ENCODE data around the gene ANKRD13B. TPM values are rescaled to one million over a fixed set of nuclear protein-coding genes. Genes with fewer than 3 reads are reported as not detected.
A peak's percentile ranks its signal among the peaks of the same experiment; 100 is the strongest.

ANKRD13B gene
- total RNA-seq, 1 experiment from 2014 or later: 45.5 TPM

DNA sequence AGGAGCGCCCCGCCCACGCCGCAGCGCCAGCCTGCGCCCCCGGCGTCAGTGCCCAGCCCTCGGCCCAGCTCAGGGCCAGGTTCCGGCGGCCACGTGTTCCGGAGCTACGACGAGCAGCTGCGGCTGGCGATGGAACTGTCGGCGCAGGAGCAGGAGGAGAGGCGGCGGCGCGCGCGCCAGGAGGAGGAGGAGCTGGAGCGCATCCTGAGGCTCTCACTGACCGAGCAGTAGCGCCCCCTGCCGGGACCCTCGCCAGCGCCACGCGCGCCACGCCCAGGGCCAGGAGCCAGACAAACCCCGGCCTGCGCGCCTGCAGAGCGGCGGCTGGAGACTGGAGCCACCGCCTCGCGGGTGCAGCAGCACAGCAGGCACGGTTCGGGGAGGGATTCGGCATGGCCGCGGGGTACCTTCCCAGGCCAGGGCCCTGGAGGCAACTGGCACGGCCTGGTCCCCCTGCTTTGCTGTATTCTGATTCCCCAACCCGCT is 20.5 kb downstream of the ANKRD13B start (continued):
- TF ChIP-seq, protein P1, sequence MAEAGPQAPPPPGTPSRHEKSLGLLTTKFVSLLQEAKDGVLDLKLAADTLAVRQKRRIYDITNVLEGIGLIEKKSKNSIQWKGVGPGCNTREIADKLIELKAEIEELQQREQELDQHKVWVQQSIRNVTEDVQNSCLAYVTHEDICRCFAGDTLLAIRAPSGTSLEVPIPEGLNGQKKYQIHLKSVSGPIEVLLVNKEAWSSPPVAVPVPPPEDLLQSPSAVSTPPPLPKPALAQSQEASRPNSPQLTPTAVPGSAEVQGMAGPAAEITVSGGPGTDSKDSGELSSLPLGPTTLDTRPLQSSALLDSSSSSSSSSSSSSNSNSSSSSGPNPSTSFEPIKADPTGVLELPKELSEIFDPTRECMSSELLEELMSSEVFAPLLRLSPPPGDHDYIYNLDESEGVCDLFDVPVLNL (CRISPR knock-in tag; IDR thresholded peaks at IDR 0.05; ENCODE audit: borderline replicate concordance, low read depth): peak; percentile 91; the same call in 1 of the 2 replicates
- TF ChIP-seq, protein P2, sequence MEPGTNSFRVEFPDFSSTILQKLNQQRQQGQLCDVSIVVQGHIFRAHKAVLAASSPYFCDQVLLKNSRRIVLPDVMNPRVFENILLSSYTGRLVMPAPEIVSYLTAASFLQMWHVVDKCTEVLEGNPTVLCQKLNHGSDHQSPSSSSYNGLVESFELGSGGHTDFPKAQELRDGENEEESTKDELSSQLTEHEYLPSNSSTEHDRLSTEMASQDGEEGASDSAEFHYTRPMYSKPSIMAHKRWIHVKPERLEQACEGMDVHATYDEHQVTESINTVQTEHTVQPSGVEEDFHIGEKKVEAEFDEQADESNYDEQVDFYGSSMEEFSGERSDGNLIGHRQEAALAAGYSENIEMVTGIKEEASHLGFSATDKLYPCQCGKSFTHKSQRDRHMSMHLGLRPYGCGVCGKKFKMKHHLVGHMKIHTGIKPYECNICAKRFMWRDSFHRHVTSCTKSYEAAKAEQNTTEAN (CRISPR knock-in tag; IDR thresholded peaks at IDR 0.05): peak; percentile 92
- TF ChIP-seq, protein P3, sequence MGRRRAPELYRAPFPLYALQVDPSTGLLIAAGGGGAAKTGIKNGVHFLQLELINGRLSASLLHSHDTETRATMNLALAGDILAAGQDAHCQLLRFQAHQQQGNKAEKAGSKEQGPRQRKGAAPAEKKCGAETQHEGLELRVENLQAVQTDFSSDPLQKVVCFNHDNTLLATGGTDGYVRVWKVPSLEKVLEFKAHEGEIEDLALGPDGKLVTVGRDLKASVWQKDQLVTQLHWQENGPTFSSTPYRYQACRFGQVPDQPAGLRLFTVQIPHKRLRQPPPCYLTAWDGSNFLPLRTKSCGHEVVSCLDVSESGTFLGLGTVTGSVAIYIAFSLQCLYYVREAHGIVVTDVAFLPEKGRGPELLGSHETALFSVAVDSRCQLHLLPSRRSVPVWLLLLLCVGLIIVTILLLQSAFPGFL (CRISPR knock-in tag; IDR thresholded peaks at IDR 0.05; ENCODE audit: borderline replicate concordance): no peak
- TF ChIP-seq NR3C1 (CRISPR knock-in tag; conservative IDR thresholded peaks at IDR 0.05; ENCODE audit: low read depth): peak; percentile 85; the same call in 1 of the 2 replicates
- TF ChIP-seq ZNF671 (CRISPR knock-in tag; IDR thresholded peaks at IDR 0.05): no peak
- peak; percentile 80 for TF ChIP-seq SP1 (CRISPR knock-in tag; conservative IDR thresholded peaks at IDR 0.05)
- peak; percentile 20; the same call in 1 of the 2 replicates for TF ChIP-seq TEAD4 (CRISPR knock-in tag; IDR thresholded peaks at IDR 0.05)
- TF ChIP-seq ZNF423 (CRISPR knock-in tag; IDR thresholded peaks at IDR 0.05): no peak
- TF ChIP-seq, protein P4, sequence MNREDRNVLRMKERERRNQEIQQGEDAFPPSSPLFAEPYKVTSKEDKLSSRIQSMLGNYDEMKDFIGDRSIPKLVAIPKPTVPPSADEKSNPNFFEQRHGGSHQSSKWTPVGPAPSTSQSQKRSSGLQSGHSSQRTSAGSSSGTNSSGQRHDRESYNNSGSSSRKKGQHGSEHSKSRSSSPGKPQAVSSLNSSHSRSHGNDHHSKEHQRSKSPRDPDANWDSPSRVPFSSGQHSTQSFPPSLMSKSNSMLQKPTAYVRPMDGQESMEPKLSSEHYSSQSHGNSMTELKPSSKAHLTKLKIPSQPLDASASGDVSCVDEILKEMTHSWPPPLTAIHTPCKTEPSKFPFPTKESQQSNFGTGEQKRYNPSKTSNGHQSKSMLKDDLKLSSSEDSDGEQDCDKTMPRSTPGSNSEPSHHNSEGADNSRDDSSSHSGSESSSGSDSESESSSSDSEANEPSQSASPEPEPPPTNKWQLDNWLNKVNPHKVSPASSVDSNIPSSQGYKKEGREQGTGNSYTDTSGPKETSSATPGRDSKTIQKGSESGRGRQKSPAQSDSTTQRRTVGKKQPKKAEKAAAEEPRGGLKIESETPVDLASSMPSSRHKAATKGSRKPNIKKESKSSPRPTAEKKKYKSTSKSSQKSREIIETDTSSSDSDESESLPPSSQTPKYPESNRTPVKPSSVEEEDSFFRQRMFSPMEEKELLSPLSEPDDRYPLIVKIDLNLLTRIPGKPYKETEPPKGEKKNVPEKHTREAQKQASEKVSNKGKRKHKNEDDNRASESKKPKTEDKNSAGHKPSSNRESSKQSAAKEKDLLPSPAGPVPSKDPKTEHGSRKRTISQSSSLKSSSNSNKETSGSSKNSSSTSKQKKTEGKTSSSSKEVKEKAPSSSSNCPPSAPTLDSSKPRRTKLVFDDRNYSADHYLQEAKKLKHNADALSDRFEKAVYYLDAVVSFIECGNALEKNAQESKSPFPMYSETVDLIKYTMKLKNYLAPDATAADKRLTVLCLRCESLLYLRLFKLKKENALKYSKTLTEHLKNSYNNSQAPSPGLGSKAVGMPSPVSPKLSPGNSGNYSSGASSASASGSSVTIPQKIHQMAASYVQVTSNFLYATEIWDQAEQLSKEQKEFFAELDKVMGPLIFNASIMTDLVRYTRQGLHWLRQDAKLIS (CRISPR knock-in tag; IDR thresholded peaks at IDR 0.05; ENCODE audit: borderline replicate concordance): no peak; the same call in 1 of the 2 replicates
- no peak for TF ChIP-seq ZNF396 (CRISPR knock-in tag; IDR thresholded peaks at IDR 0.05; ENCODE audit: borderline replicate concordance)
- TF ChIP-seq, protein P5, sequence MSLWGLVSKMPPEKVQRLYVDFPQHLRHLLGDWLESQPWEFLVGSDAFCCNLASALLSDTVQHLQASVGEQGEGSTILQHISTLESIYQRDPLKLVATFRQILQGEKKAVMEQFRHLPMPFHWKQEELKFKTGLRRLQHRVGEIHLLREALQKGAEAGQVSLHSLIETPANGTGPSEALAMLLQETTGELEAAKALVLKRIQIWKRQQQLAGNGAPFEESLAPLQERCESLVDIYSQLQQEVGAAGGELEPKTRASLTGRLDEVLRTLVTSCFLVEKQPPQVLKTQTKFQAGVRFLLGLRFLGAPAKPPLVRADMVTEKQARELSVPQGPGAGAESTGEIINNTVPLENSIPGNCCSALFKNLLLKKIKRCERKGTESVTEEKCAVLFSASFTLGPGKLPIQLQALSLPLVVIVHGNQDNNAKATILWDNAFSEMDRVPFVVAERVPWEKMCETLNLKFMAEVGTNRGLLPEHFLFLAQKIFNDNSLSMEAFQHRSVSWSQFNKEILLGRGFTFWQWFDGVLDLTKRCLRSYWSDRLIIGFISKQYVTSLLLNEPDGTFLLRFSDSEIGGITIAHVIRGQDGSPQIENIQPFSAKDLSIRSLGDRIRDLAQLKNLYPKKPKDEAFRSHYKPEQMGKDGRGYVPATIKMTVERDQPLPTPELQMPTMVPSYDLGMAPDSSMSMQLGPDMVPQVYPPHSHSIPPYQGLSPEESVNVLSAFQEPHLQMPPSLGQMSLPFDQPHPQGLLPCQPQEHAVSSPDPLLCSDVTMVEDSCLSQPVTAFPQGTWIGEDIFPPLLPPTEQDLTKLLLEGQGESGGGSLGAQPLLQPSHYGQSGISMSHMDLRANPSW (CRISPR knock-in tag; conservative IDR thresholded peaks at IDR 0.05; ENCODE audit: low read depth): peak; percentile 67; the same call in 1 of the 2 replicates
- TF ChIP-seq, protein P6, sequence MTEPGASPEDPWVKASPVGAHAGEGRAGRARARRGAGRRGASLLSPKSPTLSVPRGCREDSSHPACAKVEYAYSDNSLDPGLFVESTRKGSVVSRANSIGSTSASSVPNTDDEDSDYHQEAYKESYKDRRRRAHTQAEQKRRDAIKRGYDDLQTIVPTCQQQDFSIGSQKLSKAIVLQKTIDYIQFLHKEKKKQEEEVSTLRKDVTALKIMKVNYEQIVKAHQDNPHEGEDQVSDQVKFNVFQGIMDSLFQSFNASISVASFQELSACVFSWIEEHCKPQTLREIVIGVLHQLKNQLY (CRISPR knock-in tag; IDR thresholded peaks at IDR 0.05): peak; percentile 51; the same call in 1 of the 2 replicates
- no peak for TF ChIP-seq SOX15 (CRISPR knock-in tag; IDR thresholded peaks at IDR 0.05)
- TF ChIP-seq GTF2I (CRISPR knock-in tag; conservative IDR thresholded peaks at IDR 0.05): no peak
- TF ChIP-seq, protein P7, sequence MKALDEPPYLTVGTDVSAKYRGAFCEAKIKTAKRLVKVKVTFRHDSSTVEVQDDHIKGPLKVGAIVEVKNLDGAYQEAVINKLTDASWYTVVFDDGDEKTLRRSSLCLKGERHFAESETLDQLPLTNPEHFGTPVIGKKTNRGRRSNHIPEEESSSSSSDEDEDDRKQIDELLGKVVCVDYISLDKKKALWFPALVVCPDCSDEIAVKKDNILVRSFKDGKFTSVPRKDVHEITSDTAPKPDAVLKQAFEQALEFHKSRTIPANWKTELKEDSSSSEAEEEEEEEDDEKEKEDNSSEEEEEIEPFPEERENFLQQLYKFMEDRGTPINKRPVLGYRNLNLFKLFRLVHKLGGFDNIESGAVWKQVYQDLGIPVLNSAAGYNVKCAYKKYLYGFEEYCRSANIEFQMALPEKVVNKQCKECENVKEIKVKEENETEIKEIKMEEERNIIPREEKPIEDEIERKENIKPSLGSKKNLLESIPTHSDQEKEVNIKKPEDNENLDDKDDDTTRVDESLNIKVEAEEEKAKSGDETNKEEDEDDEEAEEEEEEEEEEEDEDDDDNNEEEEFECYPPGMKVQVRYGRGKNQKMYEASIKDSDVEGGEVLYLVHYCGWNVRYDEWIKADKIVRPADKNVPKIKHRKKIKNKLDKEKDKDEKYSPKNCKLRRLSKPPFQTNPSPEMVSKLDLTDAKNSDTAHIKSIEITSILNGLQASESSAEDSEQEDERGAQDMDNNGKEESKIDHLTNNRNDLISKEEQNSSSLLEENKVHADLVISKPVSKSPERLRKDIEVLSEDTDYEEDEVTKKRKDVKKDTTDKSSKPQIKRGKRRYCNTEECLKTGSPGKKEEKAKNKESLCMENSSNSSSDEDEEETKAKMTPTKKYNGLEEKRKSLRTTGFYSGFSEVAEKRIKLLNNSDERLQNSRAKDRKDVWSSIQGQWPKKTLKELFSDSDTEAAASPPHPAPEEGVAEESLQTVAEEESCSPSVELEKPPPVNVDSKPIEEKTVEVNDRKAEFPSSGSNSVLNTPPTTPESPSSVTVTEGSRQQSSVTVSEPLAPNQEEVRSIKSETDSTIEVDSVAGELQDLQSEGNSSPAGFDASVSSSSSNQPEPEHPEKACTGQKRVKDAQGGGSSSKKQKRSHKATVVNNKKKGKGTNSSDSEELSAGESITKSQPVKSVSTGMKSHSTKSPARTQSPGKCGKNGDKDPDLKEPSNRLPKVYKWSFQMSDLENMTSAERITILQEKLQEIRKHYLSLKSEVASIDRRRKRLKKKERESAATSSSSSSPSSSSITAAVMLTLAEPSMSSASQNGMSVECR (CRISPR knock-in tag; IDR thresholded peaks at IDR 0.05; ENCODE audit: borderline replicate concordance): peak; percentile 92
- TF ChIP-seq PRRX2 (CRISPR knock-in tag; IDR thresholded peaks at IDR 0.05): no peak
- peak; percentile 89 for TF ChIP-seq TEAD1 (CRISPR knock-in tag; IDR thresholded peaks at IDR 0.05)
- peak; percentile 85; the same call in 1 of the 2 replicates for TF ChIP-seq RELA (CRISPR knock-in tag; IDR thresholded peaks at IDR 0.05; ENCODE audit: borderline replicate concordance)
- peak; percentile 71 for TF ChIP-seq ZNF263 (CRISPR knock-in tag; IDR thresholded peaks at IDR 0.05; ENCODE audit: low read depth)
- peak; percentile 45; the same call in 1 of the 2 replicates for TF ChIP-seq NFYB (CRISPR knock-in tag; conservative IDR thresholded peaks at IDR 0.05; ENCODE audit: low read depth)
- peak; percentile 95 for TF ChIP-seq MYBL2 (CRISPR knock-in tag; IDR thresholded peaks at IDR 0.05)
- no peak for TF ChIP-seq NFATC4 (CRISPR knock-in tag; IDR thresholded peaks at IDR 0.05)

All from WTC11 (cell line).